A673 (cell line): ENCODE measurements around the gene STT3A.

Experiments
- EZH2 ChIP-seq: fragments of 200-600 bp; sonication (generic); IDR thresholded peaks from 2 replicates; pipeline ENCODE4 v1.6.1; 2017; ENCODE audit warnings: borderline replicate concordance, low read depth, mild to moderate bottlenecking, mixed read lengths, antibody characterized with exemption, low read length; ENCODE audit not compliant: poor library complexity, severe bottlenecking
- TF ChIP-seq, protein P1 (sequence below): fragments of 300-800, 200-600 bp; sonication (generic); conservative IDR thresholded peaks from 2 replicates; pipeline ENCODE4 v1.5.1; 2017; ENCODE audit warnings: low read depth, mild to moderate bottlenecking, antibody characterized with exemption, low read length, moderate library complexity, mixed read lengths

GRCh38 chr11:125586623-125587022 is 6.0 kb upstream of the STT3A start:
- TF ChIP-seq, protein P1, sequence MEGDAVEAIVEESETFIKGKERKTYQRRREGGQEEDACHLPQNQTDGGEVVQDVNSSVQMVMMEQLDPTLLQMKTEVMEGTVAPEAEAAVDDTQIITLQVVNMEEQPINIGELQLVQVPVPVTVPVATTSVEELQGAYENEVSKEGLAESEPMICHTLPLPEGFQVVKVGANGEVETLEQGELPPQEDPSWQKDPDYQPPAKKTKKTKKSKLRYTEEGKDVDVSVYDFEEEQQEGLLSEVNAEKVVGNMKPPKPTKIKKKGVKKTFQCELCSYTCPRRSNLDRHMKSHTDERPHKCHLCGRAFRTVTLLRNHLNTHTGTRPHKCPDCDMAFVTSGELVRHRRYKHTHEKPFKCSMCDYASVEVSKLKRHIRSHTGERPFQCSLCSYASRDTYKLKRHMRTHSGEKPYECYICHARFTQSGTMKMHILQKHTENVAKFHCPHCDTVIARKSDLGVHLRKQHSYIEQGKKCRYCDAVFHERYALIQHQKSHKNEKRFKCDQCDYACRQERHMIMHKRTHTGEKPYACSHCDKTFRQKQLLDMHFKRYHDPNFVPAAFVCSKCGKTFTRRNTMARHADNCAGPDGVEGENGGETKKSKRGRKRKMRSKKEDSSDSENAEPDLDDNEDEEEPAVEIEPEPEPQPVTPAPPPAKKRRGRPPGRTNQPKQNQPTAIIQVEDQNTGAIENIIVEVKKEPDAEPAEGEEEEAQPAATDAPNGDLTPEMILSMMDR, result no peak
- no peak for TF ChIP-seq EZH2
